ENCODE measurements around the gene STAT5B. TPM values are rescaled to one million over a fixed set of nuclear protein-coding genes. Genes with fewer than 3 reads are reported as not detected.

Gene STAT5B
- total and polyA plus RNA-seq, 2 of the 8 experiments (the other 6 are each of a cell fraction or from before 2014, with no cell fraction given): 35.3 to 52.6 TPM

DNA sequence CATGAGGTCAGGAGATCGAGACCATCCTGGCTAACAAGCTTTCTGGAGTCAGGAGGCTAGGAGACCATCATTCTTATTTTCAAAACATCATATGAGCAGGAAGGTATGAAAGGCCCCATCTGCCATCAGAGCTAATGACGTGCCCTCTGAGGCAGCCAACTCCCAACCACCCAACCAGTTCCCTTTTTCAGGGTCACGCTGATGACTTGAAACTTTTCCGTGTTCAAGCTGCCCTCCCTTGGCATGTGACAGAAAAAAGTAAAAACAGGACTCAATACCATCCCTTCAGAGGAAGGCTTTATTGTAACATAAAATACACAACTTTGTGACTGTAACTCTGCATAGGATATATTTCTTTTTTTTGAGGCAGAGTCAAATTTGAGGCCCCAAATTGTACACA is 77.3 kb downstream of the STAT5B start:
- Histone ChIP-seq H3K23me2 (ENCODE audit: low read depth, low read length) (no peaks in the 10 kb centered on the region), H3K79me1 (ENCODE audit: low read depth, low read length) (no peaks in the 10 kb centered on the region), H2BK120ac (replicated peaks; ENCODE audit: low read depth, low read length) (no peak overlapping the region), H3K36me3 (ENCODE audit: control insufficient read depth in 2 of 4, insufficient read depth in 4 of 4, low read length in 3 of 4) (peaks cover 0 to 9% (median 4%) of the 10 kb centered on the region in 4 experiments; a peak in 4 of 8 replicates), H3K18ac (ENCODE audit: extremely low read depth, low read length) (no peak overlapping the region), H4K91ac (replicated peaks; ENCODE audit: insufficient read length, low read length) (no peak overlapping the region), H3K27me3 (replicated peaks in 1 of 4; ENCODE audit: control insufficient read depth in 3 of 4, extremely low read depth in 1 of 4, insufficient read depth in 3 of 4, low read length in 3 of 4) (no peaks in the 10 kb centered on the region), H2AK5ac (ENCODE audit: low read depth, low read length) (no peak overlapping the region), H3K4me2 (ENCODE audit: insufficient read depth in 1 of 2, low read depth in 2 of 2, low read length in 2 of 2) (no peak overlapping the region), H3K9me3 (ENCODE audit: insufficient read depth in 2 of 2, low read depth in 1 of 2, low read length in 1 of 2) (no peaks in the 10 kb centered on the region), H4K5ac (ENCODE audit: insufficient read length, low read depth, low read length) (no peak overlapping the region), H3K9ac (replicated peaks in 1 of 4; ENCODE audit: extremely low read depth in 1 of 4, low read depth in 3 of 4, low read length in 3 of 4) (no peak overlapping the region), H3K4me3 (ENCODE audit: extremely low read depth in 1 of 4, insufficient read depth in 2 of 4, low read depth in 3 of 4, low read length in 4 of 4) (no peak overlapping the region), H3K14ac (ENCODE audit: insufficient read length) (no peak overlapping the region), H3K4me1 (replicated peaks in 1 of 4; ENCODE audit: control insufficient read depth in 3 of 4, insufficient read depth in 4 of 4, low read length in 3 of 4) (peaks cover 0 to 4% (median 3%) of the 10 kb centered on the region in 4 experiments; a peak in 4 of 7 replicates), H2BK12ac (ENCODE audit: low read depth, low read length) (no peak overlapping the region), H2BK20ac (ENCODE audit: low read length) (no peak overlapping the region), H3K23ac (ENCODE audit: insufficient read length) (no peak overlapping the region), H3K4ac (replicated peaks; ENCODE audit: insufficient read length, low read depth, low read length) (no peak overlapping the region), H2AFZ (ENCODE audit: low read length) (no peak overlapping the region), H2BK5ac (ENCODE audit: low read depth, low read length) (no peak overlapping the region), H4K20me1 (replicated peaks in 1 of 2; ENCODE audit: control insufficient read depth in 1 of 2, insufficient read depth in 2 of 2, low read length in 2 of 2) (no peaks in the 10 kb centered on the region), H3K27ac (ENCODE audit: low read depth, low read length) (no peak overlapping the region), H3K56ac (replicated peaks; ENCODE audit: insufficient read length, low read depth, low read length) (no peak overlapping the region), H4K8ac (ENCODE audit: extremely low read depth, insufficient read depth, low read length) (no peak overlapping the region), H2BK15ac (ENCODE audit: low read length) (no peak overlapping the region), H3K79me2 (ENCODE audit: control insufficient read depth in 1 of 2, insufficient read depth in 2 of 2, low read length in 2 of 2) (no peaks in the 10 kb centered on the region)
- ChIA-PET POLR2A (ENCODE audit: partially characterized antibody) (interaction anchor here (0.6 to 1.2 kb wide), 5 partner anchors 10 to 184 kb away, joined by 3 read pairs; no protein-coding TSS in a partner anchor), CTCF (ENCODE audit: partially characterized antibody) (interaction anchor here (1.2 to 7.4 kb wide), 4 partner anchors 12 to 179 kb away, joined by 3 to 34 read pairs (median 5); partner anchors contain the start of gene NKIRAS2)
- DNase-seq (ENCODE audit: low read depth in 1 of 2, low spot score in 2 of 2) (no peak), FAIRE-seq (no peak)
- 94% methylated on average over 4 of the region's 4 CpGs; no CpG with 5 or more reads in 1 of the 2 experiments for WGBS, 2 experiments (ENCODE audit: extremely low coverage in 1 of 2, insufficient coverage in 1 of 2, insufficient read length in 1 of 2, insufficient replicate concordance in 2 of 2, low coverage in 1 of 2, low lambda C conversion rate in 2 of 2, missing lambda C conversion rate in 1 of 2)
- no peak for TF ChIP-seq SP2 (IDR thresholded peaks at IDR 0.05; ENCODE audit: low read length)
- no peak for TF ChIP-seq KDM4A (IDR thresholded peaks at IDR 0.05; ENCODE audit: low read depth, low read length, severe bottlenecking)
- no peak for TF ChIP-seq KDM5A (IDR thresholded peaks at IDR 0.05; ENCODE audit: low read length)
- TF ChIP-seq PHF8 (conservative IDR thresholded peaks at IDR 0.05; ENCODE audit: low read depth, low read length): no peak
- no peak for TF ChIP-seq KDM1A (IDR thresholded peaks at IDR 0.05; ENCODE audit: borderline replicate concordance, low read length)
- TF ChIP-seq TEAD4 (IDR thresholded peaks at IDR 0.05; ENCODE audit: low read depth, low read length): no peak
- TF ChIP-seq GABPA (IDR thresholded peaks at IDR 0.05; ENCODE audit: borderline replicate concordance, insufficient read depth, low read length): no peak
- no peak for TF ChIP-seq SRF (IDR thresholded peaks at IDR 0.05; ENCODE audit: low read depth, low read length)
- TF ChIP-seq EGR1 (IDR thresholded peaks at IDR 0.05; ENCODE audit: borderline replicate concordance, low read depth, low read length): no peak
- TF ChIP-seq CREB1 (IDR thresholded peaks at IDR 0.05): no peak

Data from H1 (cell line).